Stimulated activated naive CD8-positive, alpha-beta T cell treated with anti-CD3 and anti-CD28 coated beads, Interleukin-15, amount 100 ng/mL, for 72 hours (primary cell): ENCODE data around the gene CA9.

Experiments used
- ATAC-seq: fragments of 150-1000 bp; cut with Tn5 transposase; 2 replicates; pipeline ENCODE4 v1.10.0; 2021; ENCODE audit warnings: mild to moderate bottlenecking, moderate library complexity
- DNase-seq, 2 donors: peaks; one replicate each; pipeline ENCODE4 v3.0.0; 2021 to 2022
- H3K27ac Mint-ChIP-seq, 2 donors: one replicate each; pipeline ENCODE4 v1.8.0; 2022; ENCODE audit warnings: mild to moderate bottlenecking in 2 of 2, mixed read lengths in 2 of 2, moderate library complexity in 2 of 2
- H3K27me3 Mint-ChIP-seq: one replicate; pipeline ENCODE4 v1.8.0; 2022; ENCODE audit warnings: mixed read lengths
- H3K4me1 Mint-ChIP-seq: one replicate; pipeline ENCODE4 v1.8.0; 2022; ENCODE audit warnings: mild to moderate bottlenecking, mixed read lengths
- H3K4me3 Mint-ChIP-seq, 2 donors: one replicate each; pipeline ENCODE4 v1.8.0; 2022; ENCODE audit warnings: mild to moderate bottlenecking in 2 of 2, mixed read lengths in 2 of 2, moderate library complexity in 1 of 2
- H3K9me3 Mint-ChIP-seq, 2 donors: one replicate each; pipeline ENCODE4 v1.8.0; 2022; ENCODE audit warnings: mixed read lengths in 2 of 2

CA9 gene

GRCh38 chr9:35646153-35646532 lies 27.6 kb upstream of the CA9 start:
- Mint-ChIP-seq H3K4me1 (peaks cover 70% of the 10 kb centered on the region), H3K27ac (peak overlapping the region; percentile 84 to 96)
- DNase-seq: no peak

GRCh38 chr9:35646533-35647265 lies 27.0 kb upstream of the CA9 start:
- DNase-seq (peak; percentile 91 to 93), ATAC-seq (peak; percentile 92)
- Mint-ChIP-seq H3K9me3 (no peaks in the 10 kb centered on the region), H3K27me3 (no peaks in the 10 kb centered on the region), H3K27ac (peak overlapping the region; percentile 84 to 96), H3K4me1 (peaks cover 70% of the 10 kb centered on the region), H3K4me3 (peak overlapping the region; percentile 91 to 100)

More at GRCh38 chr9:35646153-35646532, 27.6 kb upstream of the CA9 start:
- no peak for ATAC-seq
- Mint-ChIP-seq H3K4me3 (peak overlapping the region; percentile 91 to 100), H3K27me3 (no peaks in the 10 kb centered on the region), H3K9me3 (peaks cover 0 to 1% of the 10 kb centered on the region in 2 donors)

- H3K27me3 Mint-ChIP-seq: no peaks in the 10 kb centered on the region
- peaks cover 69% of the 10 kb centered on the region for H3K4me1 Mint-ChIP-seq
- H3K9me3 Mint-ChIP-seq: no peaks in the 10 kb centered on the region
- peak overlapping the region; percentile 89 to 93 for H3K4me3 Mint-ChIP-seq
- ATAC-seq (peak; percentile 12), DNase-seq (peak; percentile 38 to 44)
- peak overlapping the region; percentile 95 to 96 for H3K27ac Mint-ChIP-seq
Measured at GRCh38 chr9:35649431-35650340, 24.0 kb upstream of the CA9 start.

GRCh38 chr9:35650341-35651158 lies 23.2 kb upstream of the CA9 start, which contains the start of gene SIT1:
SIT1 (minus strand) TSS chr9:35650931; CDS start chr9:35650853, 78 bp downstream.
- Mint-ChIP-seq H3K9me3 (no peaks in the 10 kb centered on the region), H3K27ac (peak within 1 kb of the TSS; percentile 95 to 96), H3K4me3 (peak within 1 kb of the TSS; percentile 89 to 93), H3K4me1 (peaks cover 62% of the 10 kb centered on the region), H3K27me3 (no peaks in the 10 kb centered on the region)
- peak in 1 of 2 donors; percentile 42 for DNase-seq
- peak; percentile 23 for ATAC-seq

- ATAC-seq: no peak
- H3K27me3 Mint-ChIP-seq: no peaks in the 10 kb centered on the region
- no peaks in the 10 kb centered on the region for H3K9me3 Mint-ChIP-seq
- peaks cover 65% of the 10 kb centered on the region for H3K4me1 Mint-ChIP-seq
- peak overlapping the region; percentile 17 to 45 for H3K4me3 Mint-ChIP-seq
- no peak for DNase-seq
- peak overlapping the region in 1 of 2 donors; percentile 42 for H3K27ac Mint-ChIP-seq
Measured at GRCh38 chr9:35651956-35652828, 21.5 kb upstream of the CA9 start.

GRCh38 chr9:35652829-35653209 lies 20.9 kb upstream of the CA9 start:
- Mint-ChIP-seq H3K4me1 (peaks cover 65% of the 10 kb centered on the region), H3K4me3 (no peak overlapping the region), H3K27ac (no peak overlapping the region), H3K9me3 (no peaks in the 10 kb centered on the region), H3K27me3 (no peaks in the 10 kb centered on the region)
- DNase-seq: no peak
- no peak for ATAC-seq

- peak overlapping the region in 1 of 2 donors; percentile 80 for H3K27ac Mint-ChIP-seq
- no peak for ATAC-seq
- no peak for DNase-seq
- peaks cover 61% of the 10 kb centered on the region for H3K4me1 Mint-ChIP-seq
- no peak overlapping the region for H3K4me3 Mint-ChIP-seq
- H3K9me3 Mint-ChIP-seq: no peaks in the 10 kb centered on the region
- no peaks in the 10 kb centered on the region for H3K27me3 Mint-ChIP-seq
Measured at GRCh38 chr9:35653611-35654010, 20.1 kb upstream of the CA9 start.

GRCh38 chr9:35656348-35656747 lies 17.4 kb upstream of the CA9 start:
- DNase-seq (no peak), ATAC-seq (no peak)
- H3K27me3 Mint-ChIP-seq: no peaks in the 10 kb centered on the region
- no peaks in the 10 kb centered on the region for H3K9me3 Mint-ChIP-seq
- H3K4me3 Mint-ChIP-seq: no peak overlapping the region
- peaks cover 70% of the 10 kb centered on the region for H3K4me1 Mint-ChIP-seq
- H3K27ac Mint-ChIP-seq: no peak overlapping the region

GRCh38 chr9:35656831-35657545 lies 16.7 kb upstream of the CA9 start:
- ATAC-seq: no peak
- Mint-ChIP-seq H3K9me3 (no peaks in the 10 kb centered on the region), H3K4me1 (peaks cover 69% of the 10 kb centered on the region), H3K27ac (peak overlapping the region; percentile 98 to 100), H3K27me3 (no peaks in the 10 kb centered on the region), H3K4me3 (peak overlapping the region; percentile 76 to 92)
- DNase-seq: no peak

- no peaks in the 10 kb centered on the region for H3K27me3 Mint-ChIP-seq
- ATAC-seq (peak; percentile 95), DNase-seq (peak; percentile 90 to 96)
- H3K9me3 Mint-ChIP-seq: no peaks in the 10 kb centered on the region
- H3K27ac Mint-ChIP-seq: peak within 1 kb of the TSS; percentile 98 to 100
- H3K4me1 Mint-ChIP-seq: peaks cover 73% of the 10 kb centered on the region
- peak within 1 kb of the TSS; percentile 76 to 92 for H3K4me3 Mint-ChIP-seq
Measured at GRCh38 chr9:35657546-35658136, 16.1 kb upstream of the CA9 start, which contains the start of gene RMRP. RMRP (minus strand) TSS chr9:35658019.

- H3K4me1 Mint-ChIP-seq: peaks cover 80% of the 10 kb centered on the region
- ATAC-seq (peak; percentile 65), DNase-seq (peak; percentile 84 to 86)
- H3K27me3 Mint-ChIP-seq: no peaks in the 10 kb centered on the region
- H3K4me3 Mint-ChIP-seq: peak within 1 kb of the TSS; percentile 76 to 92
- no peaks in the 10 kb centered on the region for H3K9me3 Mint-ChIP-seq
- peak within 1 kb of the TSS; percentile 98 to 100 for H3K27ac Mint-ChIP-seq
Measured at GRCh38 chr9:35658137-35658967, 15.4 kb upstream of the CA9 start, which contains the start of gene CCDC107. CCDC107 (plus strand) TSS chr9:35658292; CDS start chr9:35658380, 88 bp downstream.

- no peaks in the 10 kb centered on the region for H3K9me3 Mint-ChIP-seq
- H3K4me3 Mint-ChIP-seq: peak overlapping the region; percentile 76 to 92
- ATAC-seq: peak; percentile 5
- no peaks in the 10 kb centered on the region for H3K27me3 Mint-ChIP-seq
- DNase-seq: no peak
- peaks cover 84% of the 10 kb centered on the region for H3K4me1 Mint-ChIP-seq
- peak overlapping the region; percentile 78 to 100 for H3K27ac Mint-ChIP-seq
Measured at GRCh38 chr9:35658968-35659220, 14.8 kb upstream of the CA9 start.

- ATAC-seq (no peak), DNase-seq (no peak)
- Mint-ChIP-seq H3K9me3 (no peaks in the 10 kb centered on the region), H3K27me3 (no peaks in the 10 kb centered on the region), H3K4me3 (peak overlapping the region; percentile 76 to 92), H3K4me1 (peaks cover 84% of the 10 kb centered on the region), H3K27ac (peak overlapping the region in 1 of 2 donors; percentile 87)
Measured at GRCh38 chr9:35659340-35659739, 14.4 kb upstream of the CA9 start.
